Sigmoid colon (tissue), 3 donors: Measurements from ENCODE around the gene DYSF.

ENCODE experiments used
- CTCF ChIP-seq, 4 experiments: fragments of 450-650 bp in 3 of 4; fragments of 200-600 bp in 1 of 4; IDR thresholded peaks; one replicate each; pipeline ENCODE4 v1.5.1; 2016 to 2019; ENCODE audit warnings: antibody characterized with exemption in 4 of 4, mild to moderate bottlenecking in 3 of 4, moderate library complexity in 2 of 4
- POLR2A ChIP-seq, 2 donors: fragments of 450-650 bp; IDR thresholded peaks; one replicate each; pipeline ENCODE4 v1.6.1; 2016; ENCODE audit warnings: antibody characterized with exemption in 2 of 2, mild to moderate bottlenecking in 2 of 2, moderate library complexity in 2 of 2

GRCh38 chr2:71492112-71492511, 38.8 kb downstream of the DYSF start:
- TF ChIP-seq POLR2A (IDR thresholded peaks at IDR 0.05) (no peak), CTCF (IDR thresholded peaks at IDR 0.05) (no peak)
